GM19043 (cell line): ENCODE measurements around the gene NUAK2.

Source experiments
- ATAC-seq: cut with Tn5 transposase; IDR thresholded peaks from one replicate; pipeline ENCODE4 v1.9.1; 2021; ENCODE audit warnings: low read depth; ENCODE audit not compliant: unreplicated experiment

NUAK2 gene

GRCh38 chr1:205259324-205259832 lies 62.2 kb downstream of the NUAK2 start:
- no peak for ATAC-seq

GRCh38 chr1:205258719-205259118 lies 62.8 kb downstream of the NUAK2 start:
- ATAC-seq, result no peak

- no peak for ATAC-seq
Measured at GRCh38 chr1:205258261-205258691, 63.3 kb downstream of the NUAK2 start.

GRCh38 chr1:205257735-205258134 lies 63.8 kb downstream of the NUAK2 start:
- ATAC-seq, result no peak

GRCh38 chr1:205256951-205257625 lies 64.5 kb downstream of the NUAK2 start:
- no peak for ATAC-seq

- no peak for ATAC-seq
Measured at GRCh38 chr1:205255941-205256780, 65.4 kb downstream of the NUAK2 start.
